SK-N-SH (cell line): ENCODE measurements around the gene SLCO3A1.

Experiments
- CHD2 ChIP-seq: fragments of 150-350 bp; IDR thresholded peaks from 2 replicates; pipeline ENCODE4 v1.6.1; 2018; ENCODE audit warnings: low read length; ENCODE audit not compliant: partially characterized antibody
- EP300 ChIP-seq, 2 experiments: IDR thresholded peaks; 2 replicates each; pipeline versions ENCODE4 v1.4.0 to v1.6.1; 2012; ENCODE audit warnings: borderline replicate concordance in 1 of 2, low read depth in 1 of 2, low read length in 1 of 2
- RCOR1 ChIP-seq: fragments of 150-350 bp; IDR thresholded peaks from 2 replicates; pipeline ENCODE4 v1.6.1; 2017; ENCODE audit warnings: antibody characterized with exemption, low read length
- TF ChIP-seq, protein P1 (sequence below): fragments of 200-600 bp; sonication (generic); IDR thresholded peaks from 2 replicates; pipeline ENCODE4 v1.6.1; 2017; ENCODE audit warnings: antibody characterized with exemption, mild to moderate bottlenecking, moderate library complexity
- TF ChIP-seq, protein P2 (sequence below): IDR thresholded peaks from 2 replicates; pipeline ENCODE4; 2012

DNA sequence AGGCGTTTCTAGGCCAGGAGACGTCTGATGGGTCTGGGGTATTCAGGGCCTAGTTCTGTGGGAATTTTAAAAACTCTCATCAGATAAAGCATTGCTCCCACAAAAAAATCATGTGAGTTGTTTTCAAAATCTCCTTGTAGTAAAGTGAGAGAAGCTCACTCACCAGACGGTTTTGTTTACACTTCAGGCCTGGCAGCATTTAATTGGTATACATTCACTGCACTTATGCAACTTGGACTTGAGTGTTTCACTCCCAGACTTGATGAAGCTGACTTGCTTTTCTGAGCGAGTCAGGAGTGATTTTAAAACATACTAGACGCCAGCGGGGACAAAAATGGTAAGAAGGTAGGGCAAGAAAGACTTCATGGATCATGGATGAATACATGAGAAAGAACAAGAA is 75.2 kb downstream of the SLCO3A1 start:
- TF ChIP-seq, protein P1, sequence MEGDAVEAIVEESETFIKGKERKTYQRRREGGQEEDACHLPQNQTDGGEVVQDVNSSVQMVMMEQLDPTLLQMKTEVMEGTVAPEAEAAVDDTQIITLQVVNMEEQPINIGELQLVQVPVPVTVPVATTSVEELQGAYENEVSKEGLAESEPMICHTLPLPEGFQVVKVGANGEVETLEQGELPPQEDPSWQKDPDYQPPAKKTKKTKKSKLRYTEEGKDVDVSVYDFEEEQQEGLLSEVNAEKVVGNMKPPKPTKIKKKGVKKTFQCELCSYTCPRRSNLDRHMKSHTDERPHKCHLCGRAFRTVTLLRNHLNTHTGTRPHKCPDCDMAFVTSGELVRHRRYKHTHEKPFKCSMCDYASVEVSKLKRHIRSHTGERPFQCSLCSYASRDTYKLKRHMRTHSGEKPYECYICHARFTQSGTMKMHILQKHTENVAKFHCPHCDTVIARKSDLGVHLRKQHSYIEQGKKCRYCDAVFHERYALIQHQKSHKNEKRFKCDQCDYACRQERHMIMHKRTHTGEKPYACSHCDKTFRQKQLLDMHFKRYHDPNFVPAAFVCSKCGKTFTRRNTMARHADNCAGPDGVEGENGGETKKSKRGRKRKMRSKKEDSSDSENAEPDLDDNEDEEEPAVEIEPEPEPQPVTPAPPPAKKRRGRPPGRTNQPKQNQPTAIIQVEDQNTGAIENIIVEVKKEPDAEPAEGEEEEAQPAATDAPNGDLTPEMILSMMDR, result no peak
- TF ChIP-seq RCOR1 (no peak), CHD2 (no peak), EP300 (IDR thresholded peaks at IDR 0.05; ENCODE audit: borderline replicate concordance in 1 of 2, low read depth in 1 of 2, low read length in 1 of 2) (no peak)
- TF ChIP-seq, protein P2, sequence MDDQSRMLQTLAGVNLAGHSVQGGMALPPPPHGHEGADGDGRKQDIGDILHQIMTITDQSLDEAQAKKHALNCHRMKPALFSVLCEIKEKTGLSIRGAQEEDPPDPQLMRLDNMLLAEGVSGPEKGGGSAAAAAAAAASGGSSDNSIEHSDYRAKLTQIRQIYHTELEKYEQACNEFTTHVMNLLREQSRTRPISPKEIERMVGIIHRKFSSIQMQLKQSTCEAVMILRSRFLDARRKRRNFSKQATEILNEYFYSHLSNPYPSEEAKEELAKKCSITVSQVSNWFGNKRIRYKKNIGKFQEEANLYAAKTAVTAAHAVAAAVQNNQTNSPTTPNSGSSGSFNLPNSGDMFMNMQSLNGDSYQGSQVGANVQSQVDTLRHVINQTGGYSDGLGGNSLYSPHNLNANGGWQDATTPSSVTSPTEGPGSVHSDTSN, result no peak
